OCI-LY1 (cell line): ENCODE data around the gene SLCO2B1.

ENCODE experiments used
- H2AFZ ChIP-seq: fragments of 200-600 bp; sonication (generic), shearing (Covaris generic); 2 replicates; pipeline ENCODE4 v1.6.0; 2014; ENCODE audit warnings: antibody characterized with exemption, mild to moderate bottlenecking, low read length
- H3F3A ChIP-seq: fragments of 200-600 bp; sonication (generic), shearing (Covaris generic); 2 replicates; pipeline ENCODE4 v1.6.0; 2014; ENCODE audit warnings: mild to moderate bottlenecking, antibody characterized with exemption, low read length, moderate library complexity; ENCODE audit not compliant: insufficient read depth
- H3K27ac ChIP-seq: fragments of 200-600 bp; sonication (generic); 2 replicates; pipeline ENCODE4 v1.5.1; 2014; ENCODE audit warnings: low read length, mixed run types, mild to moderate bottlenecking, low read depth; ENCODE audit not compliant: poor library complexity, severe bottlenecking
- H3K27me3 ChIP-seq: fragments of 200-600 bp; sonication (generic); 2 replicates; pipeline ENCODE4 v1.6.0; 2014; ENCODE audit warnings: antibody characterized with exemption, mild to moderate bottlenecking, low read length, moderate library complexity; ENCODE audit not compliant: insufficient read depth
- H3K36me3 ChIP-seq: fragments of 200-600 bp; sonication (generic); 2 replicates; pipeline ENCODE4 v1.6.1; 2014; ENCODE audit warnings: mild to moderate bottlenecking, antibody characterized with exemption, low read length, moderate library complexity, mixed read lengths; ENCODE audit not compliant: insufficient read depth
- H3K4me1 ChIP-seq: fragments of 200-600 bp; sonication (generic); 2 replicates; pipeline ENCODE4 v1.5.1; 2014; ENCODE audit warnings: mild to moderate bottlenecking, low read length, moderate library complexity; ENCODE audit not compliant: insufficient read depth, severe bottlenecking
- H3K4me2 ChIP-seq: fragments of 200-600 bp; sonication (generic), shearing (Covaris generic); 2 replicates; pipeline ENCODE4 v1.6.1; 2014; ENCODE audit warnings: low read length
- H3K4me3 ChIP-seq: fragments of 200-600 bp; sonication (generic); 2 replicates; pipeline ENCODE4 v1.5.1; 2014; ENCODE audit warnings: low read length, low read depth, mild to moderate bottlenecking, mixed read lengths; ENCODE audit not compliant: poor library complexity, severe bottlenecking
- H3K79me2 ChIP-seq: fragments of 200-600 bp; shearing (Covaris generic); 2 replicates; pipeline ENCODE4 v1.6.1; 2016; ENCODE audit warnings: mixed run types, low read length, mixed read lengths; ENCODE audit not compliant: insufficient read depth
- H3K9ac ChIP-seq: fragments of 200-600 bp; sonication (generic), shearing (Covaris generic); 2 replicates; pipeline ENCODE4 v1.6.1; 2014; ENCODE audit warnings: mild to moderate bottlenecking, low read length, mixed read lengths
- H3K9me2 ChIP-seq: fragments of 200-600 bp; sonication (generic), shearing (Covaris generic); 2 replicates; pipeline ENCODE4 v1.6.1; 2014; ENCODE audit warnings: low read depth, mild to moderate bottlenecking, low read length, mixed read lengths
- H3K9me3 ChIP-seq: fragments of 200-600 bp; shearing (Covaris generic); 2 replicates; pipeline ENCODE4 v1.6.1; 2014; ENCODE audit warnings: low read length, mixed read lengths
- H4K20me1 ChIP-seq: fragments of 200-600 bp; sonication (generic), shearing (Covaris generic); 2 replicates; pipeline ENCODE4 v1.6.0; 2016; ENCODE audit warnings: mild to moderate bottlenecking, low read length; ENCODE audit not compliant: insufficient read depth
- CTCF ChIP-seq: fragments of 200-600 bp; sonication (generic), shearing (Covaris generic); IDR thresholded peaks from 2 replicates; pipeline ENCODE4 v1.5.1; 2017; ENCODE audit warnings: mild to moderate bottlenecking, antibody characterized with exemption, low read length, moderate library complexity, mixed read lengths
- EZH2 ChIP-seq: fragments of 200-600 bp; sonication (generic), shearing (Covaris generic); IDR thresholded peaks from 2 replicates; pipeline ENCODE4 v1.8.0; 2017; ENCODE audit warnings: borderline replicate concordance, mixed run types, mild to moderate bottlenecking, antibody characterized with exemption, low read length, moderate library complexity, mixed read lengths

Gene SLCO2B1

DNA sequence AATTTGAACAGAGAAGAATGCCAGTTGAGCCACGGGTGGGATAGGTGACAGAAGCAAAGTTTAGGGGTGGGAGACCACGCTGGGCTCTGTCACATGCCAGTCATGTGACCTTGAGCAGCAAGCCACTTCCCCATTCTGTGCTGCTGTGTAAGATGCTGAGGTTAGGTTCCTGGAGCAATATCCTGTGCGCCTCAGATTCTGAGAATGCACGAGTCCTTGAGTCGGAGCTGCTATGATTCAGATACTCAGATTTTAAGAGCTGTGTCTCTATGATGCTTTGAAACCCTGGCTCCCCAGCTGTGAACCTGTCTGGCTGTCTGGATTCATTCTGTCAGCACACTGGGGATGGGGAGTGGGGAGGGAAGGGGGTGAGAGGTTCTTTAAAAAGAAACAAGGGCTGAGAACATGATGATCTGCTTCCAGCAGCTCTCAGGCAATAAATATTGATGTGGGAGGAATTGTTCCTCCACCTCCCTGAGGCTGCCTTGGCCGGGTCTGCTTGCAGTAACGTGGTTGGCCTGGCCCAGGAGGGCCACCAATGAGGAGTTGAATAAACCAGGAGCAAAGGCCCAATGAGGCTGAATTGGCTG, 24.0 kb downstream of the SLCO2B1 start:
- no peaks in the 10 kb centered on the region for H3K27me3 ChIP-seq

GRCh38 chr11:75182664-75183063, 31.8 kb downstream of the SLCO2B1 start:
- H3F3A ChIP-seq = no peaks in the 10 kb centered on the region
- no peak overlapping the region for H3K27ac ChIP-seq
- H4K20me1 ChIP-seq = no peaks in the 10 kb centered on the region
- no peak overlapping the region for H2AFZ ChIP-seq
- no peaks in the 10 kb centered on the region for H3K27me3 ChIP-seq
- no peak overlapping the region for H3K4me2 ChIP-seq
- H3K4me3 ChIP-seq = no peak overlapping the region
- no peaks in the 10 kb centered on the region for H3K9me3 ChIP-seq
- no peak for TF ChIP-seq EZH2
- TF ChIP-seq CTCF = no peak
- no peaks in the 10 kb centered on the region for H3K9me2 ChIP-seq
- no peaks in the 10 kb centered on the region for H3K4me1 ChIP-seq
- H3K79me2 ChIP-seq = no peaks in the 10 kb centered on the region
- H3K36me3 ChIP-seq = no peaks in the 10 kb centered on the region
- H3K9ac ChIP-seq = no peak overlapping the region

More for the DNA sequence above, 24.0 kb downstream of the SLCO2B1 start:
- Histone ChIP-seq H3K4me2 (no peak overlapping the region), H3K4me1 (no peaks in the 10 kb centered on the region), H3K9me3 (no peaks in the 10 kb centered on the region), H2AFZ (no peak overlapping the region), H3K27ac (no peak overlapping the region), H3K79me2 (no peaks in the 10 kb centered on the region), H3K36me3 (no peaks in the 10 kb centered on the region), H3K9me2 (no peaks in the 10 kb centered on the region), H3F3A (no peaks in the 10 kb centered on the region), H4K20me1 (no peaks in the 10 kb centered on the region), H3K4me3 (no peak overlapping the region), H3K9ac (no peak overlapping the region)
- no peak for TF ChIP-seq EZH2
- TF ChIP-seq CTCF = no peak

- Histone ChIP-seq H3K27me3 (no peaks in the 10 kb centered on the region), H3K27ac (no peak overlapping the region), H3K79me2 (no peaks in the 10 kb centered on the region), H4K20me1 (no peaks in the 10 kb centered on the region), H3K4me2 (no peak overlapping the region), H3F3A (no peaks in the 10 kb centered on the region), H3K36me3 (no peaks in the 10 kb centered on the region), H3K9me3 (no peaks in the 10 kb centered on the region), H2AFZ (no peak overlapping the region), H3K9me2 (no peaks in the 10 kb centered on the region), H3K4me1 (no peaks in the 10 kb centered on the region), H3K4me3 (no peak overlapping the region), H3K9ac (no peak overlapping the region)
- no peak for TF ChIP-seq EZH2
Measured at GRCh38 chr11:75184051-75184450, 33.1 kb downstream of the SLCO2B1 start.

DNA sequence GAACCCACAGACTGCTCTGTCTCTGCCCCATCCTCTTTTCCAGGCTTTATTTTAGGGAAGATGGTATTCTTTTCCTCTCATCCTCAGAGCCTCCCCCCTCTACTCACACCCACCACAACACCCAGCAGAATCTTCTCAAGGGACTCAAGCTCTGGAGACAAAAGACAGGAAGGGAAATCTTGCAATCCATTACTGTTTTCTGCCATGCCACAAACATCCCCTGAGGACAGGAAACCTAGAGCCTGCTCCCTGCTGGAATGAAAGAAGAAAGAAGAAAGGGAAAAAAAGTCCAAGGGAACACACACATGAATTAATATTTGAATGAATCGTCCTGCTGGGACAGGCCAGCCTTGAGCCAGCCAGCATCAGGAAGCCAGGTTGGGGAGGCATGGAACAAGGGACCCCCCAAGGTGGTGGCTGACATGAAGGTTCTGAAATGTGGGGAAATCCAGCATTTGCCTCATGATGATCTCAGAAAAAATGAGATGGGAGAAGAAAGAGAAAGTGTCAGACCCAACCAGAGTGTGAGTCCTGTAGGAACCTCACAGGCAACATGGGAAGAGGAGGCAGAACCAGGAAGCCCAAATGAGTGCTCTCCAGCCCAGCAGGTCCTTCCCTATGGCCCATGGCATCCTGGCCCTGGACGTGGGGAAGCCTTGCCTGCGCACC, 34.0 kb downstream of the SLCO2B1 start:
- H3K36me3 ChIP-seq = no peaks in the 10 kb centered on the region
- no peak overlapping the region for H3K9ac ChIP-seq
- H3K9me3 ChIP-seq = no peaks in the 10 kb centered on the region
- no peaks in the 10 kb centered on the region for H4K20me1 ChIP-seq
- H3K9me2 ChIP-seq = no peaks in the 10 kb centered on the region
- no peaks in the 10 kb centered on the region for H3K79me2 ChIP-seq
- no peaks in the 10 kb centered on the region for H3K4me1 ChIP-seq
- no peak for TF ChIP-seq EZH2
- no peak for TF ChIP-seq CTCF
- H3K27ac ChIP-seq = no peak overlapping the region
- no peak overlapping the region for H3K4me2 ChIP-seq
- no peak overlapping the region for H2AFZ ChIP-seq
- no peaks in the 10 kb centered on the region for H3K27me3 ChIP-seq
- H3K4me3 ChIP-seq = no peak overlapping the region
- H3F3A ChIP-seq = no peaks in the 10 kb centered on the region
